CD4-positive, alpha-beta T cell (primary cell): ENCODE data around the gene POU2F1. TPM values are rescaled to one million over a fixed set of nuclear protein-coding genes. Genes with fewer than 3 reads are reported as not detected.

Experiments
- ATAC-seq: fragments of 200-7000 bp; cut with Tn5 transposase; one replicate; pipeline ENCODE4 v1.10.0; 2022; ENCODE audit warnings: mild to moderate bottlenecking; ENCODE audit not compliant: poor library complexity
- CTCF ChIA-PET: fragments of 350-600 bp; sonication (Branson Sonifier 250); formaldehyde crosslinking; loops from one replicate; lab custom pipeline; 2021; ENCODE audit warnings: antibody characterized with exemption, inconsistent platforms; lab: Charles Lee
- POLR2A ChIA-PET: fragments of 350-600 bp; sonication (Branson Sonifier 250); formaldehyde crosslinking; loops from one replicate; lab custom pipeline; 2021; ENCODE audit warnings: antibody characterized with exemption, inconsistent platforms; lab: Charles Lee
- DNase-seq, 14 experiments: peaks; one replicate each; pipeline ENCODE4 v3.0.0-alpha.2; 2013 to 2020; ENCODE audit warnings: mixed read lengths in 2 of 14
- H3K27ac ChIP-seq, 2 donors: one replicate each; pipeline versions ENCODE4 v1.5.1 to v1.7.0; 2013; ENCODE audit warnings: low read length in 2 of 2, low read depth in 1 of 2, mild to moderate bottlenecking in 1 of 2
- H3K27me3 ChIP-seq, 2 experiments: 1 replicate in 1 of 2; 2 replicates in 1 of 2; pipeline versions ENCODE4 v1.6.1 to v1.7.0; 2013; ENCODE audit warnings: low read length in 2 of 2, control low read depth in 1 of 2, mild to moderate bottlenecking in 1 of 2, moderate library complexity in 1 of 2; ENCODE audit not compliant: insufficient read depth in 2 of 2, control insufficient read depth in 1 of 2
- H3K36me3 ChIP-seq: one replicate; pipeline ENCODE4 v1.6.1; 2013; ENCODE audit warnings: low read length, control low read depth; ENCODE audit not compliant: insufficient read depth
- H3K4me1 ChIP-seq: one replicate; pipeline ENCODE4 v1.6.1; 2013; ENCODE audit warnings: low read length, control low read depth; ENCODE audit not compliant: insufficient read depth
- H3K4me3 ChIP-seq: one replicate; pipeline ENCODE4 v1.5.1; 2013; ENCODE audit warnings: mild to moderate bottlenecking, low read length, moderate library complexity
- H3K9me3 ChIP-seq, 2 experiments: 1 replicate in 1 of 2; 2 replicates in 1 of 2; pipeline versions ENCODE4 v1.6.1 to v1.7.0; 2013; ENCODE audit warnings: low read length in 2 of 2, mild to moderate bottlenecking in 2 of 2, control low read depth in 1 of 2, moderate library complexity in 1 of 2; ENCODE audit not compliant: control insufficient read depth in 1 of 2, insufficient read depth in 1 of 2
- H3K27ac Mint-ChIP-seq: one replicate; pipeline ENCODE4 v1.8.0; 2020; ENCODE audit warnings: mixed read lengths
- H3K27me3 Mint-ChIP-seq: one replicate; pipeline ENCODE4 v1.8.0; 2021; ENCODE audit warnings: mixed read lengths
- H3K36me3 Mint-ChIP-seq: one replicate; pipeline ENCODE4 v1.8.0; 2021; ENCODE audit warnings: low read depth, mixed read lengths
- H3K4me1 Mint-ChIP-seq: one replicate; pipeline ENCODE4 v1.8.0; 2021; ENCODE audit warnings: low read depth, mixed read lengths
- H3K4me3 Mint-ChIP-seq: one replicate; pipeline ENCODE4 v1.8.0; 2020; ENCODE audit warnings: mild to moderate bottlenecking, mixed read lengths
- H3K9me3 Mint-ChIP-seq: one replicate; pipeline ENCODE4 v1.8.0; 2020; ENCODE audit warnings: mixed read lengths
- CTCF ChIP-seq: fragments of 200-600 bp; IDR thresholded peaks from one replicate; pipeline ENCODE4 v1.8.0; 2022; ENCODE audit warnings: antibody characterized with exemption, mild to moderate bottlenecking
- intact Hi-C, 2 experiments: fragments of 100-400 bp; cut with DNase I in 1 of 2; cut with micrococcal nuclease in 1 of 2; formaldehyde crosslinking; loops; one replicate each; pipeline versions ENCODE4 v1.15.1 to v1.9.0; 2023 to 2025; cut with DNase I, micrococcal nuclease
- total RNA-seq, 174 experiments: library from RNA in 2 of 174; stranded (reverse) in 2 of 174; gene quantifications; one replicate each; pipeline ENCODE4 v1.2.3 and lab custom pipeline; 2021 to 2026

Gene POU2F1
- total RNA-seq, 2 experiments from 2014 or later, result 27.0 to 28.6 TPM

- Mint-ChIP-seq H3K4me1 (no peaks in the 10 kb centered on the region), H3K9me3 (no peaks in the 10 kb centered on the region), H3K4me3 (no peak overlapping the region), H3K36me3 (peaks cover 59% of the 10 kb centered on the region), H3K27me3 (no peaks in the 10 kb centered on the region), H3K27ac (no peak overlapping the region)
- DNase-seq, result no peak
- H3K27me3 ChIP-seq, result no peaks in the 10 kb centered on the region
- ChIA-PET CTCF (interaction anchor here (0.6 to 2.1 kb wide), 2 partner anchors 20 to 174 kb away, joined by 4 read pairs; no protein-coding TSS in a partner anchor), POLR2A (no interaction called here)
- H3K36me3 ChIP-seq, result peaks cover 18% of the 10 kb centered on the region
- TF ChIP-seq CTCF, result no peak
- no peaks in the 10 kb centered on the region for H3K9me3 ChIP-seq
- no peaks in the 10 kb centered on the region for H3K4me1 ChIP-seq
- H3K4me3 ChIP-seq, result no peak overlapping the region
- intact Hi-C loops, result no loop called here
- H3K27ac ChIP-seq, result no peak overlapping the region
- no peak for ATAC-seq
Measured at GRCh38 chr1:167388976-167389375, 168.3 kb downstream of the POU2F1 start.

- no peaks in the 10 kb centered on the region for H3K4me1 ChIP-seq
- intact Hi-C loops, result loop anchor here in 1 of 2 experiments (10.0 kb wide), 1 partner anchor 477 kb away; no protein-coding TSS in a partner anchor
- Mint-ChIP-seq H3K4me3 (no peak overlapping the region), H3K27me3 (no peaks in the 10 kb centered on the region), H3K27ac (no peak overlapping the region), H3K4me1 (no peaks in the 10 kb centered on the region), H3K9me3 (no peaks in the 10 kb centered on the region), H3K36me3 (peaks cover 51% of the 10 kb centered on the region)
- no peak overlapping the region for H3K27ac ChIP-seq
- POLR2A ChIA-PET, result no interaction called here
- CTCF ChIA-PET, result interaction anchor here (2.1 kb wide), 1 partner anchor 124 kb away, joined by 5 read pairs; no protein-coding TSS in a partner anchor
- DNase-seq (no peak), ATAC-seq (no peak)
- no peak overlapping the region for H3K4me3 ChIP-seq
- no peak for TF ChIP-seq CTCF
- H3K27me3 ChIP-seq, result no peaks in the 10 kb centered on the region
- H3K36me3 ChIP-seq, result peaks cover 6% of the 10 kb centered on the region
- no peaks in the 10 kb centered on the region for H3K9me3 ChIP-seq
Measured at GRCh38 chr1:167392200-167392696, 171.6 kb downstream of the POU2F1 start.

- H3K36me3 Mint-ChIP-seq, result peaks cover 81% of the 10 kb centered on the region
- H3K9me3 Mint-ChIP-seq, result no peaks in the 10 kb centered on the region
- H3K27ac ChIP-seq, result no peak overlapping the region
- no peak for DNase-seq
- no peaks in the 10 kb centered on the region for H3K4me1 Mint-ChIP-seq
- intact Hi-C loops, result loop anchor here in 1 of 2 experiments (2.0 to 5.0 kb wide), 2 partner anchors 42 to 132 kb away; no protein-coding TSS in a partner anchor
- H3K4me3 ChIP-seq, result no peak overlapping the region
- no peak overlapping the region for H3K4me3 Mint-ChIP-seq
- TF ChIP-seq CTCF, result no peak
- ATAC-seq, result no peak
- H3K4me1 ChIP-seq, result no peaks in the 10 kb centered on the region
- H3K27me3 Mint-ChIP-seq, result no peaks in the 10 kb centered on the region
- ChIA-PET CTCF (interaction anchor here (0.7 to 3.8 kb wide), 9 partner anchors 47 to 140 kb away, joined by 3 to 17 read pairs (median 4); partner anchors contain the start of gene CD247), POLR2A (no interaction called here)
- H3K36me3 ChIP-seq, result peaks cover 19% of the 10 kb centered on the region
- H3K27ac Mint-ChIP-seq, result no peak overlapping the region
- no peaks in the 10 kb centered on the region for H3K9me3 ChIP-seq
- H3K27me3 ChIP-seq, result no peaks in the 10 kb centered on the region
Measured at GRCh38 chr1:167400359-167400953, 179.8 kb downstream of the POU2F1 start.
